Panc1 (cell line): ENCODE results near the gene FGGY.

ENCODE experiments used
- POLR2AphosphoS5 ChIP-seq: IDR thresholded peaks from 2 replicates; pipeline ENCODE4 v1.6.1; 2012; ENCODE audit warnings: mild to moderate bottlenecking, low read depth, low read length, moderate library complexity
- TCF7L2 ChIP-seq: IDR thresholded peaks from 2 replicates; pipeline ENCODE4 v1.6.1; 2011; ENCODE audit warnings: mild to moderate bottlenecking, low read depth, low read length, inconsistent platforms
- TF ChIP-seq, protein P1 (sequence below): fragments of 450-650 bp; IDR thresholded peaks from 2 replicates; pipeline ENCODE4 v1.5.1; 2017; ENCODE audit warnings: mild to moderate bottlenecking
- TF ChIP-seq, protein P2 (sequence below), 2 experiments: IDR thresholded peaks; 2 replicates each; pipeline ENCODE4 v1.6.1; 2011 to 2012; ENCODE audit warnings: low read depth in 2 of 2, control low read depth in 1 of 2, low read length in 1 of 2, mild to moderate bottlenecking in 1 of 2, moderate library complexity in 1 of 2; ENCODE audit not compliant: insufficient read depth in 1 of 2

- TF ChIP-seq, protein P1, sequence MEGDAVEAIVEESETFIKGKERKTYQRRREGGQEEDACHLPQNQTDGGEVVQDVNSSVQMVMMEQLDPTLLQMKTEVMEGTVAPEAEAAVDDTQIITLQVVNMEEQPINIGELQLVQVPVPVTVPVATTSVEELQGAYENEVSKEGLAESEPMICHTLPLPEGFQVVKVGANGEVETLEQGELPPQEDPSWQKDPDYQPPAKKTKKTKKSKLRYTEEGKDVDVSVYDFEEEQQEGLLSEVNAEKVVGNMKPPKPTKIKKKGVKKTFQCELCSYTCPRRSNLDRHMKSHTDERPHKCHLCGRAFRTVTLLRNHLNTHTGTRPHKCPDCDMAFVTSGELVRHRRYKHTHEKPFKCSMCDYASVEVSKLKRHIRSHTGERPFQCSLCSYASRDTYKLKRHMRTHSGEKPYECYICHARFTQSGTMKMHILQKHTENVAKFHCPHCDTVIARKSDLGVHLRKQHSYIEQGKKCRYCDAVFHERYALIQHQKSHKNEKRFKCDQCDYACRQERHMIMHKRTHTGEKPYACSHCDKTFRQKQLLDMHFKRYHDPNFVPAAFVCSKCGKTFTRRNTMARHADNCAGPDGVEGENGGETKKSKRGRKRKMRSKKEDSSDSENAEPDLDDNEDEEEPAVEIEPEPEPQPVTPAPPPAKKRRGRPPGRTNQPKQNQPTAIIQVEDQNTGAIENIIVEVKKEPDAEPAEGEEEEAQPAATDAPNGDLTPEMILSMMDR: no peak
- TF ChIP-seq, protein P2, sequence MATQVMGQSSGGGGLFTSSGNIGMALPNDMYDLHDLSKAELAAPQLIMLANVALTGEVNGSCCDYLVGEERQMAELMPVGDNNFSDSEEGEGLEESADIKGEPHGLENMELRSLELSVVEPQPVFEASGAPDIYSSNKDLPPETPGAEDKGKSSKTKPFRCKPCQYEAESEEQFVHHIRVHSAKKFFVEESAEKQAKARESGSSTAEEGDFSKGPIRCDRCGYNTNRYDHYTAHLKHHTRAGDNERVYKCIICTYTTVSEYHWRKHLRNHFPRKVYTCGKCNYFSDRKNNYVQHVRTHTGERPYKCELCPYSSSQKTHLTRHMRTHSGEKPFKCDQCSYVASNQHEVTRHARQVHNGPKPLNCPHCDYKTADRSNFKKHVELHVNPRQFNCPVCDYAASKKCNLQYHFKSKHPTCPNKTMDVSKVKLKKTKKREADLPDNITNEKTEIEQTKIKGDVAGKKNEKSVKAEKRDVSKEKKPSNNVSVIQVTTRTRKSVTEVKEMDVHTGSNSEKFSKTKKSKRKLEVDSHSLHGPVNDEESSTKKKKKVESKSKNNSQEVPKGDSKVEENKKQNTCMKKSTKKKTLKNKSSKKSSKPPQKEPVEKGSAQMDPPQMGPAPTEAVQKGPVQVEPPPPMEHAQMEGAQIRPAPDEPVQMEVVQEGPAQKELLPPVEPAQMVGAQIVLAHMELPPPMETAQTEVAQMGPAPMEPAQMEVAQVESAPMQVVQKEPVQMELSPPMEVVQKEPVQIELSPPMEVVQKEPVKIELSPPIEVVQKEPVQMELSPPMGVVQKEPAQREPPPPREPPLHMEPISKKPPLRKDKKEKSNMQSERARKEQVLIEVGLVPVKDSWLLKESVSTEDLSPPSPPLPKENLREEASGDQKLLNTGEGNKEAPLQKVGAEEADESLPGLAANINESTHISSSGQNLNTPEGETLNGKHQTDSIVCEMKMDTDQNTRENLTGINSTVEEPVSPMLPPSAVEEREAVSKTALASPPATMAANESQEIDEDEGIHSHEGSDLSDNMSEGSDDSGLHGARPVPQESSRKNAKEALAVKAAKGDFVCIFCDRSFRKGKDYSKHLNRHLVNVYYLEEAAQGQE (IDR thresholded peaks at IDR 0.05; ENCODE audit: insufficient read depth in 1 of 2, low read depth in 2 of 2, low read length in 1 of 2): no peak
- TF ChIP-seq TCF7L2: no peak
- no peak for TF ChIP-seq POLR2AphosphoS5
These were observed 255.1 kb downstream of the FGGY start for GRCh38 chr1:59552007-59552406.
